ENCODE results near the gene JPT1. TPM values are rescaled to one million over a fixed set of nuclear protein-coding genes. Genes with fewer than 3 reads are reported as not detected.
A peak's percentile ranks its signal among the peaks of the same experiment; 100 is the strongest.

JPT1 gene
- polyA plus RNA-seq, 1 of the 3 experiments (the other 2 are of a cell fraction): 490 TPM

GRCh38 chr17:75153780-75154194 is 525 bp downstream of the JPT1 start:
- Histone ChIP-seq H3K9me2 (no peaks in the 10 kb centered on the region), H3K27me3 (ENCODE audit: insufficient read depth) (no peaks in the 10 kb centered on the region), H2AFZ (ENCODE audit: low read depth) (no peak overlapping the region), H3K4me3 (ENCODE audit: low read depth in 2 of 2, low read length in 1 of 2) (peak overlapping the region; percentile 73 to 77), H3F3A (replicated peaks; ENCODE audit: insufficient read depth) (peaks cover 16% of the 10 kb centered on the region), H3K36me3 (replicated peaks in 1 of 2; ENCODE audit: control insufficient read depth in 1 of 2, insufficient read depth in 2 of 2, low read length in 1 of 2) (peaks cover under 1 to 18% of the 10 kb centered on the region in 2 experiments), H3K4me1 (ENCODE audit: control insufficient read depth in 1 of 2, insufficient read depth in 2 of 2, low read depth in 1 of 2, low read length in 1 of 2) (peaks cover 5% of the 10 kb centered on the region in 2 experiments; a peak in 3 of 4 replicates), H3K27ac (ENCODE audit: low read depth in 2 of 2, low read length in 1 of 2) (peak overlapping the region; percentile 53 to 85), H3K9ac (peak overlapping the region; percentile 75), H4K20me1 (ENCODE audit: insufficient read depth) (peaks cover 21% of the 10 kb centered on the region; the same call in 1 of the 2 replicates), H3K4me2 (peak overlapping the region; percentile 81), H3K9me3 (no peaks in the 10 kb centered on the region), H3K79me2 (ENCODE audit: insufficient read depth) (peaks cover 61% of the 10 kb centered on the region)
- POLR2A ChIA-PET: interaction anchor here (0.6 to 1.9 kb wide), 4 partner anchors 9 to 109 kb away, joined by 3 to 14 read pairs (median 8); partner anchors contain the start of genes ARMC7 and NT5C
- CTCF ChIA-PET: interaction anchor here (1.1 to 1.9 kb wide), 4 partner anchors 9 to 48 kb away, joined by 3 to 8 read pairs (median 5); partner anchors contain the start of gene NT5C
- under 1% methylated on average over 15 of the region's 35 CpGs for WGBS (ENCODE audit: low lambda C conversion rate)
- DNase-seq: no peak
- TF ChIP-seq ELF1 (IDR thresholded peaks at IDR 0.05): no peak
- TF ChIP-seq TEAD4 (IDR thresholded peaks at IDR 0.05; ENCODE audit: borderline replicate concordance, insufficient read depth): no peak
- TF ChIP-seq TCF12 (IDR thresholded peaks at IDR 0.05): no peak
- TF ChIP-seq SIN3A (IDR thresholded peaks at IDR 0.05; ENCODE audit: borderline replicate concordance, low read depth, low read length): peak; percentile 68; the same call in 1 of the 2 replicates
- no peak; the same call in 1 of the 2 replicates for TF ChIP-seq YY1 (IDR thresholded peaks at IDR 0.05; ENCODE audit: low read depth)
- TF ChIP-seq REST (IDR thresholded peaks at IDR 0.05; ENCODE audit: low read depth, low read length): no peak
- peak; percentile 26; the same call in 1 of the 2 replicates for TF ChIP-seq MAX (IDR thresholded peaks at IDR 0.05; ENCODE audit: low read depth)

GRCh38 chr17:75152922-75153779 is 1.2 kb downstream of the JPT1 start:
- H3F3A ChIP-seq (replicated peaks; ENCODE audit: insufficient read depth): peaks cover 19% of the 10 kb centered on the region
- DNase-seq: peak; percentile 72
- ChIA-PET CTCF (interaction anchor here (0.7 kb wide), 1 partner anchor 27 kb away, joined by 3 read pairs; no protein-coding TSS in a partner anchor), POLR2A (no interaction called here)
- peak overlapping the region; percentile 81 for H3K4me2 ChIP-seq
- 1% methylated on average over 28 of the region's 28 CpGs for WGBS (ENCODE audit: low lambda C conversion rate)
- H3K27me3 ChIP-seq (ENCODE audit: insufficient read depth): no peaks in the 10 kb centered on the region
- H3K9me3 ChIP-seq: no peaks in the 10 kb centered on the region
- H3K27ac ChIP-seq (ENCODE audit: low read depth in 2 of 2, low read length in 1 of 2): peak overlapping the region; percentile 53 to 85
- peaks cover 7 to 20% of the 10 kb centered on the region in 2 experiments for H3K36me3 ChIP-seq (replicated peaks in 1 of 2; ENCODE audit: control insufficient read depth in 1 of 2, insufficient read depth in 2 of 2, low read length in 1 of 2)
- peak overlapping the region; percentile 32; the same call in 1 of the 2 replicates for H2AFZ ChIP-seq (ENCODE audit: low read depth)
- H3K9ac ChIP-seq: peak overlapping the region; percentile 75
- no peaks in the 10 kb centered on the region for H3K9me2 ChIP-seq
- H4K20me1 ChIP-seq (ENCODE audit: insufficient read depth): peaks cover 28% of the 10 kb centered on the region
- peak overlapping the region; percentile 73 to 77 for H3K4me3 ChIP-seq (ENCODE audit: low read depth in 2 of 2, low read length in 1 of 2)
- H3K4me1 ChIP-seq (ENCODE audit: control insufficient read depth in 1 of 2, insufficient read depth in 2 of 2, low read depth in 1 of 2, low read length in 1 of 2): peaks cover 0 to 5% of the 10 kb centered on the region in 2 experiments; a peak in 3 of 4 replicates
- H3K79me2 ChIP-seq (ENCODE audit: insufficient read depth): peaks cover 68% of the 10 kb centered on the region
- TF ChIP-seq TAF1 (IDR thresholded peaks at IDR 0.05; ENCODE audit: borderline replicate concordance, low read depth, low read length) (peak; percentile 55; the same call in 1 of the 2 replicates), YY1 (IDR thresholded peaks at IDR 0.05; ENCODE audit: low read depth) (peak; percentile 84), MXI1 (IDR thresholded peaks at IDR 0.05; ENCODE audit: low read depth, low read length) (peak; percentile 98), GATA2 (CRISPR knock-in tag; IDR thresholded peaks at IDR 0.05) (no peak), EP300 (IDR thresholded peaks at IDR 0.05; ENCODE audit: borderline replicate concordance in 1 of 2, low read depth in 1 of 2, low read length in 1 of 2) (no peak), MAX (IDR thresholded peaks at IDR 0.05; ENCODE audit: low read depth) (peak; percentile 77)
